ENCODE results near the gene ELL2. TPM values are rescaled to one million over a fixed set of nuclear protein-coding genes. Genes with fewer than 3 reads are reported as not detected.

Gene ELL2
- total and polyA plus RNA-seq, 9 of the 15 experiments (the other 6 are each of a cell fraction or from before 2014, with no cell fraction given) = 4.3 to 18.3 (median 14.5) TPM

DNA sequence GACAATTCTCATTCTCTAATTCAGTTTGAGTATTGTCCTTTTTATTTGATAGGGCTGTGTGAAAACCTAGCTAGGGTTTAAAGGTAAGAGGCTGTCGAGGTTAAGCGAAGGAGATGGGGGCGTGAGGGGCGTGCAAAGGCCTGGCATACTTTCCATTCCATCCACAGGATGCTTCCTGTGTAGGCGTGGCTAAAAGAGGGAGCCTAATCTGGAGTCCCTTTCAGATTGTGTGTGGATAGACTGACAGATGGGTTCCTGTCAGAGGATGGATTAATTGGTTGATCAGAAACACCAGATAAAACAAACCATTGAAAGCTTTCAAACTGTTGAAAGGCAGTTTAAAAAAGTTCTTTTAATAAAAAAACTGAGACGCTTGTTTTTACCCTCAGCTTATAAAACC is 1.1 kb upstream of the ELL2 start:
- H3K4me1 ChIP-seq (replicated peaks in 1 of 2; ENCODE audit: control insufficient read depth in 2 of 2, insufficient read depth in 2 of 2, low read length in 2 of 2) = peaks cover 31 to 32% of the 10 kb centered on the region in 2 experiments; a peak in 4 of 5 replicates
- in situ Hi-C loops (cut with MboI) (no loop called here), intact Hi-C loops (cut with micrococcal nuclease) (loop anchor here (5.0 kb wide), 2 partner anchors 320 to 375 kb away; no protein-coding TSS in a partner anchor)
- H3K36me3 ChIP-seq (ENCODE audit: control insufficient read depth, insufficient read depth, low read length) = no peaks in the 10 kb centered on the region
- H3K9me3 ChIP-seq (replicated peaks; ENCODE audit: control insufficient read depth, insufficient read depth, low read depth, low read length) = no peaks in the 10 kb centered on the region
- no peaks in the 10 kb centered on the region for H3K9me1 ChIP-seq (ENCODE audit: control insufficient read depth, insufficient read depth, low read length)
- H4K20me1 ChIP-seq (replicated peaks; ENCODE audit: control insufficient read depth, insufficient read depth, low read length) = peaks cover 14% of the 10 kb centered on the region
- POLR2A ChIA-PET = interaction anchor here (0.6 to 4.7 kb wide), 10 partner anchors 9 to 100 kb away, joined by 3 to 23 read pairs (median 4); no protein-coding TSS in a partner anchor
- no peaks in the 10 kb centered on the region for H3K27me3 ChIP-seq (ENCODE audit: control insufficient read depth in 2 of 2, insufficient read depth in 2 of 2, low read length in 2 of 2)
- BruUV-seq (replicated peaks) = no TSS peak
- FAIRE-seq (peak; percentile 6), DNase-seq (ENCODE audit: extremely low read depth in 1 of 4, low spot score in 3 of 4) (peak in 2 of 4 experiments; percentile 22 to 47), ATAC-seq (no peak)
- peak overlapping the region; percentile 98 for H2AFZ ChIP-seq (ENCODE audit: low read depth, low read length)
- H3K4me3 ChIP-seq = peak overlapping the region; percentile 81
- peak overlapping the region in 1 of 2 experiments; percentile 70; a peak in 1 of 4 replicates for H3K9ac ChIP-seq (ENCODE audit: insufficient read depth in 1 of 2, low read depth in 2 of 2, low read length in 2 of 2)
- CTCF ChIA-PET (ENCODE audit: low intra/inter-chr PET ratio) = no interaction called here
- H3K27ac ChIP-seq (ENCODE audit: extremely low read depth, low read depth, low read length) = peak overlapping the region; percentile 87; the same call in 2 of the 3 replicates
- 62% methylated on average over 6 of the region's 6 CpGs for WGBS (ENCODE audit: insufficient coverage, low coverage, missing lambda C conversion rate)
- peaks cover 34% of the 10 kb centered on the region for H3K79me2 ChIP-seq (ENCODE audit: control insufficient read depth, insufficient read depth, low read length)
- peak overlapping the region; percentile 92 for H3K4me2 ChIP-seq (ENCODE audit: insufficient read depth, low read length)
- TF ChIP-seq, protein P1, sequence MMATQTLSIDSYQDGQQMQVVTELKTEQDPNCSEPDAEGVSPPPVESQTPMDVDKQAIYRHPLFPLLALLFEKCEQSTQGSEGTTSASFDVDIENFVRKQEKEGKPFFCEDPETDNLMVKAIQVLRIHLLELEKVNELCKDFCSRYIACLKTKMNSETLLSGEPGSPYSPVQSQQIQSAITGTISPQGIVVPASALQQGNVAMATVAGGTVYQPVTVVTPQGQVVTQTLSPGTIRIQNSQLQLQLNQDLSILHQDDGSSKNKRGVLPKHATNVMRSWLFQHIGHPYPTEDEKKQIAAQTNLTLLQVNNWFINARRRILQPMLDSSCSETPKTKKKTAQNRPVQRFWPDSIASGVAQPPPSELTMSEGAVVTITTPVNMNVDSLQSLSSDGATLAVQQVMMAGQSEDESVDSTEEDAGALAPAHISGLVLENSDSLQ (IDR thresholded peaks at IDR 0.05) = peak; percentile 77
- TF ChIP-seq YY1 (IDR thresholded peaks at IDR 0.05; ENCODE audit: borderline replicate concordance in 1 of 3, control insufficient read depth in 1 of 3, extremely low read depth in 1 of 3, insufficient read depth in 3 of 3, insufficient read length in 1 of 3, insufficient replicate concordance in 2 of 3, low read depth in 1 of 3, low read length in 2 of 3) = no peak
- TF ChIP-seq ZNF175 (CRISPR knock-in tag; IDR thresholded peaks at IDR 0.05; ENCODE audit: low read depth) = 0 out of 2 replicates have a peak, but pooled peaks have one; percentile 30
- no peak for TF ChIP-seq DDX20 (tag; IDR thresholded peaks at IDR 0.05; ENCODE audit: low read depth)
- TF ChIP-seq, protein P2, sequence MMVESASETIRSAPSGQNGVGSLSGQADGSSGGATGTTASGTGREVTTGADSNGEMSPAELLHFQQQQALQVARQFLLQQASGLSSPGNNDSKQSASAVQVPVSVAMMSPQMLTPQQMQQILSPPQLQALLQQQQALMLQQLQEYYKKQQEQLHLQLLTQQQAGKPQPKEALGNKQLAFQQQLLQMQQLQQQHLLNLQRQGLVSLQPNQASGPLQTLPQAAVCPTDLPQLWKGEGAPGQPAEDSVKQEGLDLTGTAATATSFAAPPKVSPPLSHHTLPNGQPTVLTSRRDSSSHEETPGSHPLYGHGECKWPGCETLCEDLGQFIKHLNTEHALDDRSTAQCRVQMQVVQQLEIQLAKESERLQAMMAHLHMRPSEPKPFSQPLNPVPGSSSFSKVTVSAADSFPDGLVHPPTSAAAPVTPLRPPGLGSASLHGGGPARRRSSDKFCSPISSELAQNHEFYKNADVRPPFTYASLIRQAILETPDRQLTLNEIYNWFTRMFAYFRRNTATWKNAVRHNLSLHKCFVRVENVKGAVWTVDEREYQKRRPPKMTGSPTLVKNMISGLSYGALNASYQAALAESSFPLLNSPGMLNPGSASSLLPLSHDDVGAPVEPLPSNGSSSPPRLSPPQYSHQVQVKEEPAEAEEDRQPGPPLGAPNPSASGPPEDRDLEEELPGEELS (CRISPR knock-in tag; IDR thresholded peaks at IDR 0.05; ENCODE audit: borderline replicate concordance) = no peak
- TF ChIP-seq, protein P3, sequence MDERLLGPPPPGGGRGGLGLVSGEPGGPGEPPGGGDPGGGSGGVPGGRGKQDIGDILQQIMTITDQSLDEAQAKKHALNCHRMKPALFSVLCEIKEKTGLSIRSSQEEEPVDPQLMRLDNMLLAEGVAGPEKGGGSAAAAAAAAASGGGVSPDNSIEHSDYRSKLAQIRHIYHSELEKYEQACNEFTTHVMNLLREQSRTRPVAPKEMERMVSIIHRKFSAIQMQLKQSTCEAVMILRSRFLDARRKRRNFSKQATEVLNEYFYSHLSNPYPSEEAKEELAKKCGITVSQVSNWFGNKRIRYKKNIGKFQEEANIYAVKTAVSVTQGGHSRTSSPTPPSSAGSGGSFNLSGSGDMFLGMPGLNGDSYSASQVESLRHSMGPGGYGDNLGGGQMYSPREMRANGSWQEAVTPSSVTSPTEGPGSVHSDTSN (CRISPR knock-in tag; IDR thresholded peaks at IDR 0.05; ENCODE audit: low read depth) = no peak
- TF ChIP-seq, protein P3 (tag; conservative IDR thresholded peaks at IDR 0.05; ENCODE audit: low read depth) = peak; percentile 55
- no peak for TF ChIP-seq STAT5A (IDR thresholded peaks at IDR 0.05; ENCODE audit: borderline replicate concordance, low read length)
- TF ChIP-seq, protein P4, sequence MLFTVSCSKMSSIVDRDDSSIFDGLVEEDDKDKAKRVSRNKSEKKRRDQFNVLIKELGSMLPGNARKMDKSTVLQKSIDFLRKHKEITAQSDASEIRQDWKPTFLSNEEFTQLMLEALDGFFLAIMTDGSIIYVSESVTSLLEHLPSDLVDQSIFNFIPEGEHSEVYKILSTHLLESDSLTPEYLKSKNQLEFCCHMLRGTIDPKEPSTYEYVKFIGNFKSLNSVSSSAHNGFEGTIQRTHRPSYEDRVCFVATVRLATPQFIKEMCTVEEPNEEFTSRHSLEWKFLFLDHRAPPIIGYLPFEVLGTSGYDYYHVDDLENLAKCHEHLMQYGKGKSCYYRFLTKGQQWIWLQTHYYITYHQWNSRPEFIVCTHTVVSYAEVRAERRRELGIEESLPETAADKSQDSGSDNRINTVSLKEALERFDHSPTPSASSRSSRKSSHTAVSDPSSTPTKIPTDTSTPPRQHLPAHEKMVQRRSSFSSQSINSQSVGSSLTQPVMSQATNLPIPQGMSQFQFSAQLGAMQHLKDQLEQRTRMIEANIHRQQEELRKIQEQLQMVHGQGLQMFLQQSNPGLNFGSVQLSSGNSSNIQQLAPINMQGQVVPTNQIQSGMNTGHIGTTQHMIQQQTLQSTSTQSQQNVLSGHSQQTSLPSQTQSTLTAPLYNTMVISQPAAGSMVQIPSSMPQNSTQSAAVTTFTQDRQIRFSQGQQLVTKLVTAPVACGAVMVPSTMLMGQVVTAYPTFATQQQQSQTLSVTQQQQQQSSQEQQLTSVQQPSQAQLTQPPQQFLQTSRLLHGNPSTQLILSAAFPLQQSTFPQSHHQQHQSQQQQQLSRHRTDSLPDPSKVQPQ (CRISPR knock-in tag; IDR thresholded peaks at IDR 0.05; ENCODE audit: borderline replicate concordance) = no peak
- TF ChIP-seq, protein P5, sequence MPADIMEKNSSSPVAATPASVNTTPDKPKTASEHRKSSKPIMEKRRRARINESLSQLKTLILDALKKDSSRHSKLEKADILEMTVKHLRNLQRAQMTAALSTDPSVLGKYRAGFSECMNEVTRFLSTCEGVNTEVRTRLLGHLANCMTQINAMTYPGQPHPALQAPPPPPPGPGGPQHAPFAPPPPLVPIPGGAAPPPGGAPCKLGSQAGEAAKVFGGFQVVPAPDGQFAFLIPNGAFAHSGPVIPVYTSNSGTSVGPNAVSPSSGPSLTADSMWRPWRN (IDR thresholded peaks at IDR 0.05; ENCODE audit: low read depth) = no peak
- TF ChIP-seq MEIS2 (IDR thresholded peaks at IDR 0.05; ENCODE audit: partially characterized antibody) = peak; percentile 89

All from K562 (cell line).